ENCODE measurements around the gene FAM117A. TPM values are rescaled to one million over a fixed set of nuclear protein-coding genes. Genes with fewer than 3 reads are reported as not detected.

Gene FAM117A
- total RNA-seq, 4 donors from 2014 or later: 8.6 to 14.6 (median 10.7) TPM

DNA sequence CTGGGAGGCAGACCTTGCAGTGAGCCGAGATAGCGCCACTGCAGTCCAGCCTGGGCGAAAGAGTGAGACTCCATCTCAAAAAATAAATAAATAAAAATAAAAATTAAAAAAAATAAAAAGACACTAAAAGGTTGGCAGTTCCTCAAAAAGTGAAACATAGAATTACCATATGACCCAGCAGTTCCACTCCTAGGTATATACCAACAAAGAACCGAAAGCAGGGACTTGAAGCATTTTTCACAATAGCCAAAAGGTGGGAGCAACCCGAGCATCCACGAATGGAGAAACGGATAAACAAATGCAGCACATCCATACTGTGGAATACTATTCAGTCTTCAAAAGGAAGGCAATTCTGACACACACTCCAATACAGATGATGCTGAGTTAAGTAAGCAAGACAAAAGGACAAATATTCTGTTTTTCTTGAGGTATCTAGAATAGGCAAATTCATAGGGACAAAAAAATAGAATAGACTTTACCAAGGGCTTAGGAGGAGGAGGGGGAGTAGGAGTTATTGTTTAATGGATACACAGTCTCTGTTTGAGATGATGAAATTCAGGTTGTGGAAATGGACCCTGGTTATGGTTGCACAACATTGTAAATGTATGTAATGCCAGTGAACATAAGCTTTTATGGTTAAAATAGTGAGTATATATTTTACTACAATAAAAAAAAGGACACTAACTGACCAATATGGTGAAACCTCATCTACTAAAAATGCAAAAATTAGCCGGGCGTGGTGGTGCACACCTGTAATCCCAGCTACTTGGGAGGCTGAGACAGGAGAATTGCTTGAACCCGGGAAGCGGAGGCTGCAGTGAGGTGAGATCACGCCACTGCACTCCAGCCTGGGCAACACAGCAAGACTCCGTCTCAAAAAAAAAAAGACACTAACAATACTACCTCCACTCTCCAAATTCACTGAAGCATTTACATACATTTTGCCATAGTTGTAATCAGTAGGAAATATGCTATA, 29.1 kb downstream of the FAM117A start:
- no peak for TF ChIP-seq EP300 (IDR thresholded peaks at IDR 0.05; ENCODE audit: low read depth)
- TF ChIP-seq, protein P1, sequence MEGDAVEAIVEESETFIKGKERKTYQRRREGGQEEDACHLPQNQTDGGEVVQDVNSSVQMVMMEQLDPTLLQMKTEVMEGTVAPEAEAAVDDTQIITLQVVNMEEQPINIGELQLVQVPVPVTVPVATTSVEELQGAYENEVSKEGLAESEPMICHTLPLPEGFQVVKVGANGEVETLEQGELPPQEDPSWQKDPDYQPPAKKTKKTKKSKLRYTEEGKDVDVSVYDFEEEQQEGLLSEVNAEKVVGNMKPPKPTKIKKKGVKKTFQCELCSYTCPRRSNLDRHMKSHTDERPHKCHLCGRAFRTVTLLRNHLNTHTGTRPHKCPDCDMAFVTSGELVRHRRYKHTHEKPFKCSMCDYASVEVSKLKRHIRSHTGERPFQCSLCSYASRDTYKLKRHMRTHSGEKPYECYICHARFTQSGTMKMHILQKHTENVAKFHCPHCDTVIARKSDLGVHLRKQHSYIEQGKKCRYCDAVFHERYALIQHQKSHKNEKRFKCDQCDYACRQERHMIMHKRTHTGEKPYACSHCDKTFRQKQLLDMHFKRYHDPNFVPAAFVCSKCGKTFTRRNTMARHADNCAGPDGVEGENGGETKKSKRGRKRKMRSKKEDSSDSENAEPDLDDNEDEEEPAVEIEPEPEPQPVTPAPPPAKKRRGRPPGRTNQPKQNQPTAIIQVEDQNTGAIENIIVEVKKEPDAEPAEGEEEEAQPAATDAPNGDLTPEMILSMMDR (IDR thresholded peaks at IDR 0.05): no peak
- TF ChIP-seq POLR2A (IDR thresholded peaks at IDR 0.05): no peak
- no peak for TF ChIP-seq POLR2AphosphoS5 (IDR thresholded peaks at IDR 0.05)
- Histone ChIP-seq H3K27me3 (no peaks in the 10 kb centered on the region), H3K36me3 (no peaks in the 10 kb centered on the region), H3K9me3 (no peaks in the 10 kb centered on the region), H3K27ac (no peak overlapping the region), H3K4me1 (peaks cover 11 to 47% (median 20%) of the 10 kb centered on the region in 4 donors), H3K4me3 (no peak overlapping the region)
- no peak for DNase-seq
- intact Hi-C loops (cut with DNase I; ENCODE audit: low total_unique reads) (loop anchor here (1.0 kb wide), 1 partner anchor 23 kb away; no protein-coding TSS in a partner anchor), in situ Hi-C loops (cut with MboI; ENCODE audit: low pct_ligation_motif_present in 1 of 4, low pct_unique_long_range_greater_than_20kb in 1 of 4, low sequenced_read_pairs in 3 of 4) (no loop called here)
- 92 to 93% methylated on average over 12 to 13 of the region's 13 CpGs for WGBS, 2 donors (ENCODE audit: low coverage in 1 of 2)

DNA sequence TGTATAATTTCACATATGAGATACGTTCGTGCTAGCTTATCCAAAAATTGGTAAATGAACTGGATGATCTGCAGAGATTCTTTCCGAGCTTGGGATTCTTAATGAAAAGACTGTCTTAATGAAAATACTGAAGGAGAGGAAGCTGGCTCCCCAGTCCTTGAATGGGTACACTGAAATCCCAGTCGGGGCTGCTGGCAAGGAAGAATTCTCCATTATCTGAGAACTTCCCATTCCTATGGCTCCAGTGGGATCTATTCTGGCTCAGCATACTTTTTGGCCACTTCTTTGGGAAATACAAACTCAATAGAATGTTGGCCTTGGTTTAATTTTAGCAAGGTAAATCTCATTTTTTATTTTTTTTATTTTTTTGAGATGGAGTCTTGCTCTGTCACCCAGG, 32.5 kb downstream of the FAM117A start:
- Histone ChIP-seq H3K36me3 (no peaks in the 10 kb centered on the region), H3K4me3 (no peak overlapping the region), H3K27me3 (no peaks in the 10 kb centered on the region), H3K4me1 (peaks cover 6 to 32% (median 12%) of the 10 kb centered on the region in 4 donors), H3K27ac (peak overlapping the region; percentile 65 to 79 (median 69)), H3K9me3 (no peaks in the 10 kb centered on the region)
- intact Hi-C loops (cut with DNase I; ENCODE audit: low total_unique reads): no loop called here
- in situ Hi-C loops (cut with MboI; ENCODE audit: low pct_ligation_motif_present in 1 of 4, low pct_unique_long_range_greater_than_20kb in 1 of 4, low sequenced_read_pairs in 3 of 4): no loop called here
- 56 to 74% methylated on average over 3 to 4 of the region's 4 CpGs for WGBS, 2 donors (ENCODE audit: low coverage in 1 of 2)
- DNase-seq: no peak
- TF ChIP-seq POLR2A (IDR thresholded peaks at IDR 0.05) (no peak), POLR2AphosphoS5 (IDR thresholded peaks at IDR 0.05) (no peak), EP300 (IDR thresholded peaks at IDR 0.05; ENCODE audit: low read depth) (no peak)
- TF ChIP-seq, protein P1 (IDR thresholded peaks at IDR 0.05): no peak

DNA sequence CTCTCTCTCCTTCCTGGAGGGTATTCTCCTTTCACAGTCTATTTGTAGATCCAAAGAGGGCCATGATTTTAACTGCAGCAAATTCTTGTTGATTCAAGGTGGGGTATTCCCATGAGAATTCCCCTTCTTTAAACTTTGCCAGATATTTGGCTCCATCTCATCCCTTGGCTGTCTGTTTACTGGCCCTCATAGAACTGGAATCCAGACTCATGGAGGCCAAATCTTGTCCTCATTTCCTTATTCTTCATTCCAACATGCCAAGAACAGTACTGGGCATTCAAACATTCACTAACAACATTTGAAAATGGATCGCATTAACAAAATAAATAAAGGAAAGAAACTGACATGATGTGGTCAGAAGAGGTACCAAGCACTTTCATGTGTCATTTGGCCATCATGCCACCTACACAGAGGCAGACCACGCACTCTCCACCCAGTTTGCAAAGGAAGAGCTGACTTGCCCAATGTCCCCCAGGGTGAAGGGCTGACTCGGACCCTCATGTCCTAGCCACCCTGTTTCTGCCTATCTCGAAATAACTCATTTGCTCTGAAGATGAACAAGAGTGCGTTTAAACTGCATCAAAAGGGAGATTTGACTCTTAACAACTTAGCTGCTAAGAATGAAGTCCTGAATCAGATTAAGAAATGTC, 33.0 kb downstream of the FAM117A start:
- Histone ChIP-seq H3K27ac (peak overlapping the region; percentile 65 to 79 (median 69)), H3K36me3 (no peaks in the 10 kb centered on the region), H3K27me3 (no peaks in the 10 kb centered on the region), H3K4me1 (peaks cover 6 to 32% (median 12%) of the 10 kb centered on the region in 4 donors), H3K9me3 (no peaks in the 10 kb centered on the region), H3K4me3 (no peak overlapping the region)
- no peak for TF ChIP-seq POLR2AphosphoS5 (IDR thresholded peaks at IDR 0.05)
- TF ChIP-seq, protein P1 (IDR thresholded peaks at IDR 0.05): no peak
- no peak for TF ChIP-seq EP300 (IDR thresholded peaks at IDR 0.05; ENCODE audit: low read depth)
- no peak for TF ChIP-seq POLR2A (IDR thresholded peaks at IDR 0.05)
- intact Hi-C loops (cut with DNase I; ENCODE audit: low total_unique reads) (no loop called here), in situ Hi-C loops (cut with MboI; ENCODE audit: low pct_ligation_motif_present in 1 of 4, low pct_unique_long_range_greater_than_20kb in 1 of 4, low sequenced_read_pairs in 3 of 4) (no loop called here)
- no peak for DNase-seq
- WGBS, 2 donors (ENCODE audit: low coverage in 1 of 2): 81 to 89% methylated on average over 2 to 5 of the region's 5 CpGs
